BE2C (cell line): ENCODE data around the gene BMI1.

Experiments used
- DNase-seq: peaks from one replicate; pipeline ENCODE4 v3.0.0-alpha.2; 2020
- H3K27me3 ChIP-seq: fragments of 250-450 bp; sonication (Bioruptor Pico); 2 replicates; pipeline ENCODE4 v1.5.1; 2020; ENCODE audit warnings: mild to moderate bottlenecking
- H3K36me3 ChIP-seq: fragments of 250-450 bp; sonication (Bioruptor Pico); 2 replicates; pipeline ENCODE4 v1.5.1; 2020; ENCODE audit warnings: mild to moderate bottlenecking
- H3K4me1 ChIP-seq: fragments of 250-450 bp; sonication (Bioruptor Pico); 2 replicates; pipeline ENCODE4 v1.5.1; 2020
- H3K4me3 ChIP-seq: 2 replicates; pipeline ENCODE4 v1.5.1; 2011; ENCODE audit warnings: low read depth, low read length
- H3K9me3 ChIP-seq: fragments of 250-450 bp; sonication (Bioruptor Pico); 2 replicates; pipeline ENCODE4 v1.5.1; 2020
- TF ChIP-seq, protein P1 (sequence below): IDR thresholded peaks from 2 replicates; pipeline ENCODE4 v1.5.1; 2012; ENCODE audit warnings: mild to moderate bottlenecking, low read depth, low read length

The BMI1 gene

DNA sequence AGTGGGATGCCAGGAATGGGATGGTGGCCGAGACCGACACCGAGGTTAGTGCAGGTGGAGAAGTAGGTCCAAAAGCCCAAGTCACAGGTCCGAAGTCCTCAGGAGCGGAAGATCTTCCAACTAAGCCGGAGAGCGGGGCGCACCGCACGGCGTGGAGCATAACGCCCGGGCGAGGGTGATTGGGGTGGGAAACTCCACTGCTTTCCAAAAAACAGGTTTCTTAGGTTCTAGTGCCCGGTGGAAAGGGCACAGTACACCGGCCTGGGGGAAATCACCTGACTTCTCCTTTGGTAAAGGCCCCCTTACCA is 13.0 kb downstream of the BMI1 start:
- Histone ChIP-seq H3K36me3 (peaks cover 12% of the 10 kb centered on the region), H3K27me3 (peaks cover 32% of the 10 kb centered on the region), H3K9me3 (no peaks in the 10 kb centered on the region), H3K4me3 (no peak overlapping the region), H3K4me1 (no peaks in the 10 kb centered on the region)
- DNase-seq = no peak
- TF ChIP-seq, protein P1, sequence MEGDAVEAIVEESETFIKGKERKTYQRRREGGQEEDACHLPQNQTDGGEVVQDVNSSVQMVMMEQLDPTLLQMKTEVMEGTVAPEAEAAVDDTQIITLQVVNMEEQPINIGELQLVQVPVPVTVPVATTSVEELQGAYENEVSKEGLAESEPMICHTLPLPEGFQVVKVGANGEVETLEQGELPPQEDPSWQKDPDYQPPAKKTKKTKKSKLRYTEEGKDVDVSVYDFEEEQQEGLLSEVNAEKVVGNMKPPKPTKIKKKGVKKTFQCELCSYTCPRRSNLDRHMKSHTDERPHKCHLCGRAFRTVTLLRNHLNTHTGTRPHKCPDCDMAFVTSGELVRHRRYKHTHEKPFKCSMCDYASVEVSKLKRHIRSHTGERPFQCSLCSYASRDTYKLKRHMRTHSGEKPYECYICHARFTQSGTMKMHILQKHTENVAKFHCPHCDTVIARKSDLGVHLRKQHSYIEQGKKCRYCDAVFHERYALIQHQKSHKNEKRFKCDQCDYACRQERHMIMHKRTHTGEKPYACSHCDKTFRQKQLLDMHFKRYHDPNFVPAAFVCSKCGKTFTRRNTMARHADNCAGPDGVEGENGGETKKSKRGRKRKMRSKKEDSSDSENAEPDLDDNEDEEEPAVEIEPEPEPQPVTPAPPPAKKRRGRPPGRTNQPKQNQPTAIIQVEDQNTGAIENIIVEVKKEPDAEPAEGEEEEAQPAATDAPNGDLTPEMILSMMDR = no peak

- Histone ChIP-seq H3K4me1 (no peaks in the 10 kb centered on the region), H3K27me3 (peaks cover 39% of the 10 kb centered on the region), H3K36me3 (peaks cover 5% of the 10 kb centered on the region), H3K4me3 (no peak overlapping the region), H3K9me3 (no peaks in the 10 kb centered on the region)
- TF ChIP-seq, protein P1 = no peak
- no peak for DNase-seq
Measured at GRCh38 chr10:22334414-22335172, 13.7 kb downstream of the BMI1 start.

DNA sequence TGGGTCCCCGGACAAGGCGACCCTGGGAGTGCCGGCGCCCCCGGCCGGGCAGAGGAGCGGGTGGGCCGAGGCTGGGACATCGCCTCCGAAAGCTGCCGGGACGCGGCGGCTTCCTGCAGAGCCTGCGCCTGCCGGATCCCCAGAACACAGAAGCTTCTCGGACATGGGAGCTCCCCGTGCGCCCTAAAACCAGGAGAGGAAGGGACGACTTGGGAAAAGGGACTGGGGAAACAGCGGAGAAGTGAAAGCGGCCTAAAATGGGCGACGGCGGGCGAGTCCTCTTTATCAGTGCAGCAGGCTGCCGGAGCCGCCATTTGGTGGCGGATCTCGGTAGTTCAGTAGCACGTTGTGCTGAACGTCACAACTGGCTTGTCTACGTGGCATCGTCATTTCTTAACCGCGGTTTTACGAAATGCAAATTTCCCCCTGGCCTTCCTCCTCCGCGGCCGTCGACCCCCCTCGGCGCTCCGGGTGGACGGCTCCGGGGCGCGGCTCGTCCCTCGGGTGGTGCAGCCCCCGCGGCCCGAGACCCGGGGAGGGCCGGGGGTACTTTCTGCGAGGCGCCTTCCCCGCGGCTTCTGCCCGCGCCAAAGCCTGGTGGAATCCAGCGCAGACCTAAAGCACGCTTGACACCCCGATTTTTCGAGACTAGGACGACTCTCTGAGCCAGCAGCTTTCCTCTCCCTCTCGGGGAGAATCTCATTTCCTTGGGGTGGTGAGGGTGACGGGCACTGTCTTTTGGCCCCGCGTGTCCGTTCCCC is 14.5 kb downstream of the BMI1 start:
- H3K27me3 ChIP-seq = peaks cover 40% of the 10 kb centered on the region
- no peaks in the 10 kb centered on the region for H3K9me3 ChIP-seq
- no peaks in the 10 kb centered on the region for H3K4me1 ChIP-seq
- TF ChIP-seq, protein P1 = no peak
- H3K4me3 ChIP-seq = no peak overlapping the region
- H3K36me3 ChIP-seq = no peaks in the 10 kb centered on the region
- DNase-seq = no peak

DNA sequence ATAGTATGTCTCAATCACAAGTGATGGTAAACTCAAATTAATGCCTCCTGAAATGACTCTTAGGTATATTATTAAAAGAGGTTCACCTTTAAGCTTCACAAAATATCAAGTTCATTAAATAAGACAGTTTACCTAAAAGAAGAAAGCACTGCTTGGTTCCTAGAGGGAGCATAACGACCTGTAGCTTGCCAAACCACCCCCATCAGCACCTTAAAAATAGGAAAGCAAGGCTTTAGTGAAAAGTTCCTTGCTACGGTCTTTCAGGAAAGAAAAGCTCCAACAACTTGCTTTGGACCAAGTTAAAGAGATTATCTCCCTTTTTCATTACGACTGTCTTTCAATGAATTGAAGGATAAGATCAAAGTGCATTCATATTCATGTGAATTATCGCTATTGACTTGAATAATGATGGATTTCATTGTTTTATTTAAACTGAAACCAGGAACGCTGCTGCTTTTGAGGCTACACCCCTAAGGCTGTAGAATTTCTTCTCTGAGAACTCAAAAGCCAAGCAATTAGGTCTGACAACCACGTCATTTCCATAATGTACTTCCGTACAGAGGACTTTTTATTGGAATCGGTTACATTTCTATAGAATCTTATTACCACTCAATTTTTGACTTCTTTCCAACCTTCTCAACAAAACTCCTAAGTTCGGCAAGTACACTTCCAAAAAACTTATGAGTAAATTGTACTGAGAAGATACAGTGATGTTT is 17.4 kb downstream of the BMI1 start:
- Histone ChIP-seq H3K9me3 (no peaks in the 10 kb centered on the region), H3K4me1 (no peaks in the 10 kb centered on the region), H3K27me3 (peaks cover 64% of the 10 kb centered on the region), H3K4me3 (no peak overlapping the region), H3K36me3 (no peaks in the 10 kb centered on the region)
- DNase-seq = no peak
- TF ChIP-seq, protein P1 = no peak

DNA sequence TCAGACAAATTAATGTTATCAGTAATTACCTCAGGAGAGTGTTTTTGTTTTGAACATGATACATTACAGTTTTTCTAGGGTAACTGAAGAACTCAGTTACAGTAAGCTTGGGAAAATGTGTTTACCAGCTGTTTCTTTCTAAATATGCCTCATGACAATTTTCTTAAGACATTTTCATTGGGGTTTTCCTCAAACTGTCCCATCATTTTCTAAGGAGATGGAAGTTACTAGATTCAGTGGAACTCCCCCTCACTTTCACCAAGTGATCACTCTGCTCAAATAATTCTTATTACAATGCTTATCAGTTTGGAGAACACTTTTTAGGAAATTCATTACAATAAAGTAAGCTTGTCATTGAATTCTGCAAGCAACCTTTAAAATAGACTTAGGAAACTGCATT is 18.0 kb downstream of the BMI1 start:
- TF ChIP-seq, protein P1 = no peak
- H3K27me3 ChIP-seq = peaks cover 69% of the 10 kb centered on the region

More for the DNA sequence above, 18.0 kb downstream of the BMI1 start:
- no peaks in the 10 kb centered on the region for H3K4me1 ChIP-seq
- no peak for DNase-seq
- H3K4me3 ChIP-seq = no peak overlapping the region
- no peaks in the 10 kb centered on the region for H3K9me3 ChIP-seq
- H3K36me3 ChIP-seq = no peaks in the 10 kb centered on the region
